MCF 10A (cell line): ENCODE measurements around the gene VEGFA. TPM values are rescaled to one million over a fixed set of nuclear protein-coding genes. Genes with fewer than 3 reads are reported as not detected.

Source experiments
- BruUV-seq: library from RNA; stranded (reverse); fragments of 400-500 nt; replicated peaks from 2 replicates; lab custom pipeline; 2021; lab: Mats Ljungman, UMichigan
- CTCF ChIA-PET: fragments of 300-600 bp; sonication (Branson Sonifier 250); formaldehyde crosslinking; extraction: SDS; loops from one replicate; lab custom pipeline; 2021; ENCODE audit warnings: antibody characterized with exemption, inconsistent platforms; lab: Yijun Ruan, JAX
- POLR2A ChIA-PET: fragments of 300-600, 350-650 bp; sonication (Branson Sonifier 250); formaldehyde crosslinking; extraction: SDS; loops from one replicate; lab custom pipeline; 2020; ENCODE audit warnings: antibody characterized with exemption, inconsistent platforms; lab: Yijun Ruan, JAX
- DNase-seq: peaks from one replicate; pipeline ENCODE4 v3.0.0-alpha.2; 2018; ENCODE audit not compliant: unreplicated experiment
- H3K27ac Mint-ChIP-seq: one replicate; pipeline ENCODE4 v1.8.0; 2022; ENCODE audit warnings: mild to moderate bottlenecking, low read depth, mixed read lengths; ENCODE audit not compliant: unreplicated experiment
- H3K27me3 Mint-ChIP-seq: one replicate; pipeline ENCODE4 v1.8.0; 2022; ENCODE audit warnings: mixed read lengths; ENCODE audit not compliant: insufficient read depth, unreplicated experiment
- H3K36me3 Mint-ChIP-seq: one replicate; pipeline ENCODE4 v1.8.0; 2022; ENCODE audit warnings: mild to moderate bottlenecking, moderate library complexity, mixed read lengths; ENCODE audit not compliant: insufficient read depth, unreplicated experiment
- H3K4me1 Mint-ChIP-seq: one replicate; pipeline ENCODE4 v1.8.0; 2022; ENCODE audit warnings: mixed read lengths; ENCODE audit not compliant: insufficient read depth, unreplicated experiment
- H3K4me3 Mint-ChIP-seq: one replicate; pipeline ENCODE4 v1.8.0; 2022; ENCODE audit warnings: mild to moderate bottlenecking, moderate library complexity, mixed read lengths; ENCODE audit not compliant: unreplicated experiment
- H3K9me3 Mint-ChIP-seq: one replicate; pipeline ENCODE4 v1.8.0; 2022; ENCODE audit warnings: mixed read lengths; ENCODE audit not compliant: unreplicated experiment
- CTCF ChIP-seq: fragments of 200-600 bp; IDR thresholded peaks from one replicate; pipeline ENCODE4 v1.8.0; 2022; ENCODE audit warnings: antibody characterized with exemption, mild to moderate bottlenecking; ENCODE audit not compliant: unreplicated experiment
- intact Hi-C: fragments of 100-400 bp; cut with micrococcal nuclease; formaldehyde crosslinking; loops from 2 replicates; pipeline ENCODE4 v1.14.1; 2022
- total RNA-seq: library from RNA; stranded (reverse); gene quantifications from 2 replicates; pipeline ENCODE4 v1.2.3, GENCODE V29; 2022

VEGFA gene
- total RNA-seq, 1 experiment from 2014 or later, result 265 TPM

- Mint-ChIP-seq H3K27ac (peak overlapping the region; percentile 73), H3K27me3 (no peaks in the 10 kb centered on the region), H3K4me1 (peaks cover 33% of the 10 kb centered on the region), H3K36me3 (no peaks in the 10 kb centered on the region), H3K9me3 (no peaks in the 10 kb centered on the region), H3K4me3 (no peak overlapping the region)
- intact Hi-C loops, result no loop called here
- CTCF ChIA-PET, result interaction anchor here (0.6 to 0.9 kb wide), 2 partner anchors 27 to 31 kb away, joined by 3 read pairs; no protein-coding TSS in a partner anchor
- BruUV-seq, result no TSS peak
- POLR2A ChIA-PET, result interaction anchor here (1.1 kb wide), 1 partner anchor 16 kb away, joined by 5 read pairs; no protein-coding TSS in a partner anchor
- no peak for TF ChIP-seq CTCF
- DNase-seq, result peak; percentile 91
Measured at GRCh38 chr6:43798688-43799444, 28.9 kb downstream of the VEGFA start.

- H3K9me3 Mint-ChIP-seq, result no peaks in the 10 kb centered on the region
- no peaks in the 10 kb centered on the region for H3K36me3 Mint-ChIP-seq
- TF ChIP-seq CTCF, result no peak
- no peak overlapping the region for H3K27ac Mint-ChIP-seq
- H3K27me3 Mint-ChIP-seq, result no peaks in the 10 kb centered on the region
- ChIA-PET CTCF (interaction anchor here (0.6 to 0.9 kb wide), 4 partner anchors 13 to 79 kb away, joined by 3 read pairs; no protein-coding TSS in a partner anchor), POLR2A (interaction anchor here (1.1 kb wide), 1 partner anchor 16 kb away, joined by 5 read pairs; no protein-coding TSS in a partner anchor)
- no TSS peak for BruUV-seq
- no peak for DNase-seq
- intact Hi-C loops, result no loop called here
- H3K4me3 Mint-ChIP-seq, result no peak overlapping the region
- peaks cover 39% of the 10 kb centered on the region for H3K4me1 Mint-ChIP-seq
Measured at GRCh38 chr6:43799551-43800297, 29.7 kb downstream of the VEGFA start.

- peaks cover 39% of the 10 kb centered on the region for H3K4me1 Mint-ChIP-seq
- H3K27me3 Mint-ChIP-seq, result no peaks in the 10 kb centered on the region
- H3K4me3 Mint-ChIP-seq, result no peak overlapping the region
- ChIA-PET POLR2A (no interaction called here), CTCF (interaction anchor here (0.6 to 0.8 kb wide), 2 partner anchors 14 to 79 kb away, joined by 3 read pairs; no protein-coding TSS in a partner anchor)
- DNase-seq, result no peak
- no peaks in the 10 kb centered on the region for H3K36me3 Mint-ChIP-seq
- intact Hi-C loops, result no loop called here
- no peak for TF ChIP-seq CTCF
- H3K27ac Mint-ChIP-seq, result no peak overlapping the region
- no TSS peak for BruUV-seq
- no peaks in the 10 kb centered on the region for H3K9me3 Mint-ChIP-seq
Measured at GRCh38 chr6:43800298-43800623, 30.2 kb downstream of the VEGFA start.
